ENCODE measurements around the gene DNAJC1.

DNAJC1 gene

DNA sequence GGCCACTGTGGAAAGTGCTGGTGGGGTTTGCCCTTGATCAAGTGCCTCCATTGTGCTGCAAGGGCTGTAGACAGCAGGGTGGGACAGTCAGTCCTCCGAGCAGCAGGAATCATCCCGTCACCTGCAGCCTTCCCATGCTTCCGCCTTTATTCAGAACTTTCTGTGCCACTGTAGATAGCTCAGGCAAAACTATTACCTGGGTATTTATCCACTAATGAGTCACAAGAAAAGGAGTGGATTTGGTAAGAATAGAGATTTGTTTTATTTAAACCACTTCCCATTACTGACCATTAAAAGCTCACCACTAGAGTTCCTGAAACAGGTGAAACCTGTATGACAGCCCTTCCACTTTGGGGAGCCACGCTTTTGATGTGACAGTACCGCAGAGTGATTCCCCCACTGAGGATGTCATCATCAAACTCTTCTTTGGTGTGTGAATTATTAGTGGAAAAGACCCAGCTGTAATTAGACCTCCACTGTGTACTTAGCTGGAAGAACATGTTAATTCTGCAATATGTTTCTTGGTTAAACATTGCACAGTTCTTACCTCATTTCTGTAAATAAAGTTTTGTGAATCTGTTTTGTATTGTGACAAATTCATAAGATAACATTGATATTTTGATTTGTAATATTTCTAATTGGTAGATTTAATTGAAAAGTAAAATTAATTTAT, 260.7 kb downstream of the DNAJC1 start:
- Histone ChIP-seq H3K36me3 (ENCODE audit: control insufficient read depth, low read length) (peaks cover 56% of the 10 kb centered on the region), H3F3A (ENCODE audit: control insufficient read depth, insufficient read depth) (no peaks in the 10 kb centered on the region; the same call in 1 of the 2 replicates), H3K9me3 (ENCODE audit: control insufficient read depth, insufficient read depth, low read length) (no peaks in the 10 kb centered on the region), H3K4me3 (ENCODE audit: low read length) (no peak overlapping the region), H3K4me2 (ENCODE audit: low read length) (no peak overlapping the region), H3K27ac (ENCODE audit: low read depth, low read length) (no peak overlapping the region), H3K9me2 (replicated peaks; ENCODE audit: control insufficient read depth, low read length) (no peaks in the 10 kb centered on the region), H3K27me3 (ENCODE audit: control insufficient read depth, low read length) (no peaks in the 10 kb centered on the region), H4K20me1 (ENCODE audit: control insufficient read depth, insufficient read depth, low read depth, low read length) (no peaks in the 10 kb centered on the region), H3K79me2 (ENCODE audit: control insufficient read depth, low read length) (no peaks in the 10 kb centered on the region), H3K4me1 (ENCODE audit: control insufficient read depth, low read length) (no peaks in the 10 kb centered on the region)
- TF ChIP-seq CTCF (IDR thresholded peaks at IDR 0.05; ENCODE audit: low read depth, low read length, poor library complexity, severe bottlenecking) (no peak), EZH2phosphoT487 (IDR thresholded peaks at IDR 0.05; ENCODE audit: borderline replicate concordance, low read length) (no peak)

- no peak for TF ChIP-seq CTCF (IDR thresholded peaks at IDR 0.05; ENCODE audit: low read depth, low read length, poor library complexity, severe bottlenecking)
- TF ChIP-seq EZH2phosphoT487 (IDR thresholded peaks at IDR 0.05; ENCODE audit: borderline replicate concordance, low read length), result no peak
- H3K4me1 ChIP-seq (ENCODE audit: control insufficient read depth, low read length), result no peaks in the 10 kb centered on the region
- H3K4me3 ChIP-seq (ENCODE audit: low read length), result no peak overlapping the region
- H3K27ac ChIP-seq (ENCODE audit: low read depth, low read length), result no peak overlapping the region
- H3K4me2 ChIP-seq (ENCODE audit: low read length), result no peak overlapping the region
- no peaks in the 10 kb centered on the region for H3K9me3 ChIP-seq (ENCODE audit: control insufficient read depth, insufficient read depth, low read length)
- H3K27me3 ChIP-seq (ENCODE audit: control insufficient read depth, low read length), result no peaks in the 10 kb centered on the region
- H3K79me2 ChIP-seq (ENCODE audit: control insufficient read depth, low read length), result no peaks in the 10 kb centered on the region
- H3K9me2 ChIP-seq (replicated peaks; ENCODE audit: control insufficient read depth, low read length), result no peaks in the 10 kb centered on the region
- peaks cover 68% of the 10 kb centered on the region for H3K36me3 ChIP-seq (ENCODE audit: control insufficient read depth, low read length)
- H4K20me1 ChIP-seq (ENCODE audit: control insufficient read depth, insufficient read depth, low read depth, low read length), result no peaks in the 10 kb centered on the region
- no peaks in the 10 kb centered on the region for H3F3A ChIP-seq (ENCODE audit: control insufficient read depth, insufficient read depth)
Observed at GRCh38 chr10:21740989-21741388, 262.5 kb downstream of the DNAJC1 start.

DNA sequence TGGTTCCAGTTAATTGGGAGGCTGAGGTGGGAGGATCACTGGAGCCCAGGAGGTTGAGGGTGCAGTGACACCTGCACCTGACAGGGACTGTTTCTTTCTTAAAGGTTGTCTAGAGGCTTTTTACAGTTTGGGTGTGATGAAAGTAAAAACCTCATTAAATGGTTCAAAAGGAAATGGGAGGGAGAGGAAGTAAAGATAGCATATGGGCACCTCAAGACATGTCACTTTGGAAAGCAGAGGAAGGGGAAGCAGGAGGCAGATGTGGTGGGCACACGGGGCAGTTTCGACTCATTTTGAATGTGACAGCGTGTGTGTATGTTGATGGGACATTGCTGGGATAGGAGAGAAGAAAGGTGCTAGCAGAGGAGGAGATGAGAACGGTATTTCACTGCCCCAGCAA, 266.4 kb downstream of the DNAJC1 start:
- Histone ChIP-seq H3K4me2 (ENCODE audit: low read length) (no peak overlapping the region), H3K4me3 (ENCODE audit: low read length) (no peak overlapping the region), H3K36me3 (ENCODE audit: control insufficient read depth, low read length) (peaks cover 85% of the 10 kb centered on the region), H3K27me3 (ENCODE audit: control insufficient read depth, low read length) (no peaks in the 10 kb centered on the region), H3K27ac (ENCODE audit: low read depth, low read length) (no peak overlapping the region), H3F3A (ENCODE audit: control insufficient read depth, insufficient read depth) (no peaks in the 10 kb centered on the region), H3K9me2 (replicated peaks; ENCODE audit: control insufficient read depth, low read length) (no peaks in the 10 kb centered on the region), H3K79me2 (ENCODE audit: control insufficient read depth, low read length) (no peaks in the 10 kb centered on the region; the same call in 1 of the 2 replicates), H3K4me1 (ENCODE audit: control insufficient read depth, low read length) (no peaks in the 10 kb centered on the region), H4K20me1 (ENCODE audit: control insufficient read depth, insufficient read depth, low read depth, low read length) (no peaks in the 10 kb centered on the region), H3K9me3 (ENCODE audit: control insufficient read depth, insufficient read depth, low read length) (no peaks in the 10 kb centered on the region)
- TF ChIP-seq CTCF (IDR thresholded peaks at IDR 0.05; ENCODE audit: low read depth, low read length, poor library complexity, severe bottlenecking) (no peak), EZH2phosphoT487 (IDR thresholded peaks at IDR 0.05; ENCODE audit: borderline replicate concordance, low read length) (no peak)
